ENCODE results near the gene OPCML. TPM values are rescaled to one million over a fixed set of nuclear protein-coding genes. Genes with fewer than 3 reads are reported as not detected.

OPCML gene
- total RNA-seq, 1 donor from 2014 or later, result 4.6 TPM

DNA sequence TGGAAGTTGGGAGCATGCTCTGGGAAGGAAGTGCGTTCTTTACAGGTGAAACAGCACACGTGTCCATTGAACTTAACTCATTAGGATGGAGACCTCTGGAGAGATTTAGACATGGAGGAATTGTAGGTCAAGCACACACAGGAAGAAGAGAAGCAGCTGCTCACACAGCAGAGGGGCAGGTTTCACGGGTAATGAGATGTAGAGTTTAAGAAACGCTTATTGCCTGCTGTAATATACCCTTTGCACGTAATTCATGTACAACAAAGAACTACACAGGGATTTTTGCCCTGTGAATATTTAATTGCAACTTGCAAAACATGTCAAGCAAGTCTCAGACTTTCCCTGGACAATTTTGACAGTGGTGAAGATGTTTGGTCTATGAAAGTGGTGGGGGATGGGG, 508.0 kb downstream of the OPCML start:
- no peak overlapping the region for H3K27ac Mint-ChIP-seq
- no peaks in the 10 kb centered on the region for H3K36me3 Mint-ChIP-seq

DNA sequence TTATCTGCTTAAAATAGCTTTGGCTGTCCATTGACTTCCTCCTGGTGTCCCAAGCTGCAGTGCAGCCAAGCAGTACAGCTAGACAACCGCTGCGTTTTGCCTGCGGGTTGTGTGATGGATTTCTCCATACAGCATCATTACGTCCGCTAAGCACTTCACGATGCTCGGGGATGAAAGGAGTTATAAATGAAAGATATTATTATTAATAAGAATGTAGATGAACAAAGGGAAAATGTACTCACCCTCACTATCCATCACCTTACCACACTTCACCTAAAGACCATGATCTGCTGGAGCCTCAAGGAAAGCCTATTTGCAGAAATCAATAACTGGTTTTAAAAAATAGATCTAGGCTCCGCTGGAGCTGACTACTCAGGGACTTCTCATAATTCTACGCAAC, 509.1 kb downstream of the OPCML start:
- Mint-ChIP-seq H3K36me3 (no peaks in the 10 kb centered on the region), H3K27me3 (peaks cover 58% of the 10 kb centered on the region), H3K4me3 (no peak overlapping the region), H3K9me3 (no peaks in the 10 kb centered on the region), H3K27ac (no peak overlapping the region), H3K4me1 (ENCODE audit: unreplicated experiment) (peaks cover 6% of the 10 kb centered on the region)
- TF ChIP-seq, protein P1, sequence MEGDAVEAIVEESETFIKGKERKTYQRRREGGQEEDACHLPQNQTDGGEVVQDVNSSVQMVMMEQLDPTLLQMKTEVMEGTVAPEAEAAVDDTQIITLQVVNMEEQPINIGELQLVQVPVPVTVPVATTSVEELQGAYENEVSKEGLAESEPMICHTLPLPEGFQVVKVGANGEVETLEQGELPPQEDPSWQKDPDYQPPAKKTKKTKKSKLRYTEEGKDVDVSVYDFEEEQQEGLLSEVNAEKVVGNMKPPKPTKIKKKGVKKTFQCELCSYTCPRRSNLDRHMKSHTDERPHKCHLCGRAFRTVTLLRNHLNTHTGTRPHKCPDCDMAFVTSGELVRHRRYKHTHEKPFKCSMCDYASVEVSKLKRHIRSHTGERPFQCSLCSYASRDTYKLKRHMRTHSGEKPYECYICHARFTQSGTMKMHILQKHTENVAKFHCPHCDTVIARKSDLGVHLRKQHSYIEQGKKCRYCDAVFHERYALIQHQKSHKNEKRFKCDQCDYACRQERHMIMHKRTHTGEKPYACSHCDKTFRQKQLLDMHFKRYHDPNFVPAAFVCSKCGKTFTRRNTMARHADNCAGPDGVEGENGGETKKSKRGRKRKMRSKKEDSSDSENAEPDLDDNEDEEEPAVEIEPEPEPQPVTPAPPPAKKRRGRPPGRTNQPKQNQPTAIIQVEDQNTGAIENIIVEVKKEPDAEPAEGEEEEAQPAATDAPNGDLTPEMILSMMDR (conservative IDR thresholded peaks at IDR 0.05), result no peak
- DNase-seq (ENCODE audit: extremely low spot score, unreplicated experiment), result no peak

More for the DNA sequence above, 508.0 kb downstream of the OPCML start:
- TF ChIP-seq, protein P1 (conservative IDR thresholded peaks at IDR 0.05), result no peak
- Mint-ChIP-seq H3K27me3 (peaks cover 60% of the 10 kb centered on the region), H3K9me3 (no peaks in the 10 kb centered on the region), H3K4me1 (ENCODE audit: unreplicated experiment) (peaks cover 6% of the 10 kb centered on the region), H3K4me3 (no peak overlapping the region)
- no peak for DNase-seq (ENCODE audit: extremely low spot score, unreplicated experiment)

DNA sequence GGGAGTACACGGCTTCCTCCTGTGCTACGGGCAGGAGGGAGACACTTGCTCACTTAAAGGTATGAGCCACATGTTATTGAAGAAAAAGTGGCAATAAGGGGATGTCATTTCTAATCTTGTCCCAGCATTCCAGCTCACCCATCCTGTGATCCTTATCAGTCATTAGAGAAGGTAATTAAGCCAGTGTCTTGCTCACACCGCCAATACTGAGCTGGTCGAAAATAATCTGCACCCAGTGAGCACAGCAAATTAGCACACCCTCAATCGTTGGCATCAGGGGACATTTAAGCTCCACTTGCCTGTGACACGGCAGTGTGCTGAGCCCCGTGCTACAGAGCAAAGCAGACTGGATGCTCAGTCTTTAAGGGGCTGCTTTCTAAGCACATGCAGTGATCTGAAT, 510.7 kb downstream of the OPCML start:
- TF ChIP-seq, protein P1 (conservative IDR thresholded peaks at IDR 0.05), result no peak
- no peak overlapping the region for H3K4me3 Mint-ChIP-seq
- H3K4me1 Mint-ChIP-seq (ENCODE audit: unreplicated experiment), result peaks cover 6% of the 10 kb centered on the region
- no peaks in the 10 kb centered on the region for H3K9me3 Mint-ChIP-seq
- H3K27me3 Mint-ChIP-seq, result peaks cover 66% of the 10 kb centered on the region
- no peak for DNase-seq (ENCODE audit: extremely low spot score, unreplicated experiment)
- H3K27ac Mint-ChIP-seq, result no peak overlapping the region
- H3K36me3 Mint-ChIP-seq, result no peaks in the 10 kb centered on the region

DNA sequence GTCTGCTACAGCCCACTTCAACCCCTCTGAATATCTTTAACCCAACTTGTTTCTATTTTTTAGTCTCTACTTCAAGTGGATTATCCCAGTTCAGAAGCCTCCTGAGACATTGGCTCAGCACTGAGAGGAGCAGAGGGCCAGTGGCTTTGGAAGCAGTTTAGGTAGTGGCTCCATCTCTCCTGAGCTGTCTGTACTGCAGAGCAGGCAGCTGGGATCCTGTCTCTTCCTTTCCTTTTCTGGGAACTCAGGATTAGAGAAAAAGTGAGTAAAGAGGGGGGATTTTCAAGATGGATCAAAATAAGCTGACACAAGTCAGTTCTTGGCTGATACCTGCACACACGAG, 512.0 kb downstream of the OPCML start:
- TF ChIP-seq, protein P1 (conservative IDR thresholded peaks at IDR 0.05), result no peak
- H3K27me3 Mint-ChIP-seq, result peaks cover 69% of the 10 kb centered on the region
- no peaks in the 10 kb centered on the region for H3K36me3 Mint-ChIP-seq
- no peak for DNase-seq (ENCODE audit: extremely low spot score, unreplicated experiment)
- H3K27ac Mint-ChIP-seq, result no peak overlapping the region
- no peaks in the 10 kb centered on the region for H3K9me3 Mint-ChIP-seq
- H3K4me3 Mint-ChIP-seq, result no peak overlapping the region
- H3K4me1 Mint-ChIP-seq (ENCODE audit: unreplicated experiment), result peaks cover 6% of the 10 kb centered on the region

DNA sequence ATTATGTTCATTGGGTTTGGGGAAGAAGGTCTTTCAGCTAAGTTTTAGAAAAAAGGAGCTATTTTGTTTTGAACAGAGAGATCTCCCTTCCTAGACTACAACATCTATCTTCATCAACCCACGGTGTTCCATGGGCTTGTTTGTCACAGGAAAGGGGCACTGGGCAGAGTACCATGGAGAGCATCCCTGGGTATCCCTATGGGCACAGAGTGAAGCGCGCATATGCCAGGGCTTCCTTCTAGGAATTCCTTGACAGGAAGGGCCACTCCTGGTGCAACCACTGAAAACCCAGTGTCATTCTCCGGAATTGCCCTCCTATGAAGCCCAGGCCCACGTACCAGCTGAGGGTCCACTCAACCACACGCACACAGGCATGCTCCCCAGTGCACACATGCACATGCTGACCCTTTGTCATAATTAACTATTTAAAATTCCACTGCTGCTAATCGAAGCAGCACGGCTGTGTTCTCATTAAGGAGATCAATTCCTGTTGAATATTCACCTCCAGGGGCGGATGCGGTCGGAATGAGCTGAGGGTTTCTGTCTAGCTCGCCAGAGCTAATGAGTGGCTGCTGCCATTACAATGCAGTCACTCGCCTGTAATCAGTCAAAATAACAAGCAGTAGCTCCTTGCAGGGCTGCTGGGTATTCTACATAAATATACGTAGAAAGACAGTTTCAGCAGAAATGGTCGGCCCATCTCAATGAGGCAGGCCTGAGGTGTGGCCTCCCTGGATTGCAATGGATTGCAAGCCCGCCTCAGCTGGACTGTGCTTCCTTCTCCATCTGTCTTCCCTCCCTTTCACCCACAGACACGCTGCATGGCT, 512.5 kb downstream of the OPCML start:
- no peak for DNase-seq (ENCODE audit: extremely low spot score, unreplicated experiment)
- TF ChIP-seq, protein P1 (conservative IDR thresholded peaks at IDR 0.05), result no peak
- peaks cover 6% of the 10 kb centered on the region for H3K4me1 Mint-ChIP-seq (ENCODE audit: unreplicated experiment)
- H3K36me3 Mint-ChIP-seq, result no peaks in the 10 kb centered on the region
- H3K27ac Mint-ChIP-seq, result no peak overlapping the region
- no peak overlapping the region for H3K4me3 Mint-ChIP-seq
- H3K9me3 Mint-ChIP-seq, result no peaks in the 10 kb centered on the region
- H3K27me3 Mint-ChIP-seq, result peaks cover 72% of the 10 kb centered on the region

All from type B pancreatic cell (in vitro differentiated cells).